Central memory CD4-positive, alpha-beta T cell (primary cell): Measurements from ENCODE around the gene RAPGEF5.

Experiments used
- DNase-seq: peaks from one replicate; pipeline ENCODE4 v3.0.0; 2022

Gene RAPGEF5

GRCh38 chr7:22377703-22378102 is 20.7 kb upstream of the RAPGEF5 start:
- no peak for DNase-seq

GRCh38 chr7:22375359-22376048 is 18.6 kb upstream of the RAPGEF5 start:
- DNase-seq = no peak

- DNase-seq = no peak
Measured at GRCh38 chr7:22373911-22374310, 17.0 kb upstream of the RAPGEF5 start.

- DNase-seq = no peak
Measured at GRCh38 chr7:22373388-22373787, 16.4 kb upstream of the RAPGEF5 start.

- no peak for DNase-seq
Measured at GRCh38 chr7:22372863-22373262, 15.9 kb upstream of the RAPGEF5 start.

- DNase-seq = no peak
Measured at GRCh38 chr7:22371878-22372277, 14.9 kb upstream of the RAPGEF5 start.

GRCh38 chr7:22364900-22365299 is 7.9 kb upstream of the RAPGEF5 start:
- no peak for DNase-seq

- DNase-seq = no peak
Measured at GRCh38 chr7:22363756-22364422, 6.9 kb upstream of the RAPGEF5 start.

GRCh38 chr7:22361795-22362194 is 4.8 kb upstream of the RAPGEF5 start:
- DNase-seq = no peak

GRCh38 chr7:22361320-22361719 is 4.4 kb upstream of the RAPGEF5 start:
- DNase-seq = no peak

- no peak for DNase-seq
Measured at GRCh38 chr7:22358820-22359697, 2.1 kb upstream of the RAPGEF5 start.

GRCh38 chr7:22357311-22358175 is 589 bp upstream of the RAPGEF5 start:
- no peak for DNase-seq

- no peak for DNase-seq
Measured at GRCh38 chr7:22356010-22356691, 803 bp downstream of the RAPGEF5 start.

- DNase-seq = no peak
Measured at GRCh38 chr7:22355620-22356009, 1.3 kb downstream of the RAPGEF5 start.

- DNase-seq = no peak
Measured at GRCh38 chr7:22354462-22354861, 2.5 kb downstream of the RAPGEF5 start.

GRCh38 chr7:22352887-22353286 is 4.1 kb downstream of the RAPGEF5 start:
- no peak for DNase-seq

GRCh38 chr7:22351878-22352277 is 5.1 kb downstream of the RAPGEF5 start:
- no peak for DNase-seq

- no peak for DNase-seq
Measured at GRCh38 chr7:22351329-22351692, 5.6 kb downstream of the RAPGEF5 start.

- DNase-seq = no peak
Measured at GRCh38 chr7:22350466-22351328, 6.3 kb downstream of the RAPGEF5 start.

- no peak for DNase-seq
Measured at GRCh38 chr7:22348379-22348778, 8.6 kb downstream of the RAPGEF5 start.
